NCI-H524 treated with DMSO at 0.1 percent for 48 hours (cell line): ENCODE results near the gene GDI1.
"Not testable (repeated sequence)": the region's sequence is repeated elsewhere in the genome, so short reads cannot be mapped to it uniquely, and the experiment has no call there.

Source experiments
- DNase-seq: peaks from one replicate; lab custom pipeline; 2025; lab: John Stamatoyannopoulos, UW

Gene GDI1

GRCh38 chrX:154436983-154437752 lies at the start of gene GDI1:
TSS of gene GDI1 (plus strand) at chrX:154437154. CDS start at chrX:154437255, 101 bp downstream.
- no peak for DNase-seq

GRCh38 chrX:154388094-154388493 lies 48.9 kb upstream of the GDI1 start:
- DNase-seq = not testable (repeated sequence)

DNA sequence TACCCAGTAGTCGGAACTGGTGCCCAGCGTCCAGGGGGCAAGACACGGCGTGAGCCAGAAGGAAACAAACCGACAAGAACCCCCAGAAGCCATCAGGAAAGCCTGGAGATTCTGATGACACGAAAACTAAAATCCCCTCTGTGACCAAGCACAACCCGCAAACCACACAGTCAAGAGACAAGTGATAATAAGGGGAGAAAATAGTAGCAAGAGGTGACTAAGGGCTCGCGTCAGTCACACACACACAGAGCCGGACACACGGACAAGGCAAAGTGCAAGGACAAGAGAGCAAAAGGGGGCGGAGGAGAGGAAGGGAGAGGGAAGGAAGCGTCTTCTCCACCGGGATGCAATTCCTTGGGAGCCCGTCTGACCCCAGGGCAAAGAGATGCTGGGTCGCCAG lies 48.3 kb upstream of the GDI1 start:
- DNase-seq = not testable (repeated sequence)

- DNase-seq = not testable (repeated sequence)
Observed at GRCh38 chrX:154389812-154390747, 46.9 kb upstream of the GDI1 start.

DNA sequence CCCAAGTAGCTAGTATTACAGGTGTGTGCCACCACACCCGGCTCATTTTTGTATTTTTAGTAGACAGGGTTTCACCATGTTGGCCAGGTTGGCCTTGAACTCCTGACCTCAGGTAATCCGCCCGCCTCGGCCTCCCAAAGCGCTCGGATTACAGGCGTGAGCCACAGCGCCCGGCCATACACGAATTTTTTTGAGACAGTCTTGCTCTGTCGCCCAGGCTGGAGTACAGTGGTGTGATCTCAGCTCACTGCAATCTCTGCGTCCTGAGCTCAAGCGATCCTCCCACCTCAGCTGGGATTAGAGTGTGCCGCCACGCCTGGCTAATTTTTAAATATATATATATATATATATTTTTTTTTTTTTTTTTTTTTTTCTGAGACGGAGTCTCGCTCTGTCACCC lies 40.6 kb upstream of the GDI1 start:
- DNase-seq = not testable (repeated sequence)

- peak; percentile 20 for DNase-seq
Observed at GRCh38 chrX:154396973-154397887, 39.7 kb upstream of the GDI1 start.

GRCh38 chrX:154397888-154398667 lies 38.9 kb upstream of the GDI1 start, which contains the start of gene RPL10:
TSS of gene RPL10 (plus strand) at chrX:154398377. CDS start at chrX:154398520, 143 bp downstream.
- peak; percentile 91 for DNase-seq

GRCh38 chrX:154398668-154399526 lies 38.1 kb upstream of the GDI1 start:
- peak; percentile 42 for DNase-seq

DNA sequence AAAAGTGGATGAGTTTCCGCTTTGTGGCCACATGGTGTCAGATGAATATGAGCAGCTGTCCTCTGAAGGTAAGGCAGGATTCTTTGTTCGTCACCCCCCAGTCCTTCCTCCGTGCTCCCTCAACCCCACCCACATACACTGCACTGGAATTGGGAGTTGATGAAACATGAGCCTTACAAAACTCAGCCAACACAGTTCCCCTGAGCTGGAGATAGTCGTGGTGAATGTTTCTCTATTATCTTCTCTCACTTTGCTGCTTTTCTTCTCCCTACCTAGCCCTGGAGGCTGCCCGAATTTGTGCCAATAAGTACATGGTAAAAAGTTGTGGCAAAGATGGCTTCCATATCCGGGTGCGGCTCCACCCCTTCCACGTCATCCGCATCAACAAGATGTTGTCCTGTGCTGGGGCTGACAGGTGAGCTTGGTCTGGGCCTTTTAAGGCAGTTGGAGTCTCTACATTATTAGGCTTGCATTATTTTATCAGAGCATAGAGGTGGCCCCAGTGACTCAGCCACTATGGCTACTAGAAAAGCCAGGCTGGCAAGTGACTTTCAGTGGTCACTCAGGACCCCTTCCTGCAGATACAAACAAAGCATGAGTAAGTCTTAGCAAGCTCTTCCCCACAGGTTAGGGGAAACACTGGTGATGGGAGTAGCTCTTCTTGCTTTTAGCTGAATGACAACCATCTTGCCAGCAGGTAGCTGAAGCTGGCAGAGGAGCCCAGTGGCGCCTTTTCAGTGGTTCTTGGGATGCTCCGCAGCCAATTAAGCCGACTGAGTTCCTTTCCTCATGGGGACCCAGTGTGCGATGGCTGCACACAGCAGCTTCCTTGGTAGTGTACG lies 37.2 kb upstream of the GDI1 start:
- no peak for DNase-seq

DNA sequence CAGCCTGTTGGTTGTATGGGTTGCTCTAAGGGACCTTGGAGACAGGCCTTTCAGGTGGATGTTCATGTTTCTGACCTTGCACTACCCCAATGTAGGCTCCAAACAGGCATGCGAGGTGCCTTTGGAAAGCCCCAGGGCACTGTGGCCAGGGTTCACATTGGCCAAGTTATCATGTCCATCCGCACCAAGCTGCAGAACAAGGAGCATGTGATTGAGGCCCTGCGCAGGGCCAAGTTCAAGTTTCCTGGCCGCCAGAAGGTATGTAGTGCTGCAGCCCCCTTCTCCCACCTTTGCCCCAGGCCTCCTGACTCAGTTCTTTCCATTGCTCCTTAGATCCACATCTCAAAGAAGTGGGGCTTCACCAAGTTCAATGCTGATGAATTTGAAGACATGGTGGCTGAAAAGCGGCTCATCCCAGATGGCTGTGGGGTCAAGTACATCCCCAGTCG lies 36.6 kb upstream of the GDI1 start:
- DNase-seq = not testable (repeated sequence)

- DNase-seq = no peak
Observed at GRCh38 chrX:154401045-154401799, 35.7 kb upstream of the GDI1 start.

GRCh38 chrX:154401918-154402621 lies 34.9 kb upstream of the GDI1 start:
- DNase-seq = no peak

GRCh38 chrX:154402622-154403127 lies 34.3 kb upstream of the GDI1 start:
- no peak for DNase-seq

GRCh38 chrX:154403192-154403591 lies 33.8 kb upstream of the GDI1 start:
- DNase-seq = no peak

- DNase-seq = no peak
Observed at GRCh38 chrX:154403858-154404257, 33.1 kb upstream of the GDI1 start.

DNA sequence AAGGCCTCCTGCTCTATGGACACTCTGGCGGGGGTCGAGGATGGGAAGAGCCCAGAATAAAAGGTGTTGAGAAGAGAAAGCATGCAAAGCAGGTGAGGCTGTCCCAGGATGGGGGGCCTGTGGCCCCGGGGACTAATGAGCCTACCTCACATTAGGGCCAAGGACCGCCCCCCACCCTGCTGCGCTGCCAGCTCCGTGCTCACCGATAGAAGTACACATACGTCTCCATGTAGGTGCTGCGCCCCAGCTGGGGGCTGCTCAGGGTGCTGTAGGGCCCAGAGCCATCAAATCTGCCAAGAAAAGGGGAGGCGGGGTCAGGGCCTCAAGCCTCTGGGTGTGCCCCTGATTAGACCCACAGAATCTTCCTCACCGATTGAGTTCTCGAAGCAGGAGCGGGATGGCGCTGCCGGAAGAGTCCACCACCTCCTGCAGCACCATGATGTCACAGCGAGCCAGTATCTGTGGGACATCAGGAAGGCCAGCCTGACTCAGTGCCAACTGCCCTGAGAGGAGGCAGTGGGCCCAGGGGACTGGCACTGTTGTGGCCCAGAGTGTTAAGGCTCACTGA lies 32.2 kb upstream of the GDI1 start:
- no peak for DNase-seq

DNA sequence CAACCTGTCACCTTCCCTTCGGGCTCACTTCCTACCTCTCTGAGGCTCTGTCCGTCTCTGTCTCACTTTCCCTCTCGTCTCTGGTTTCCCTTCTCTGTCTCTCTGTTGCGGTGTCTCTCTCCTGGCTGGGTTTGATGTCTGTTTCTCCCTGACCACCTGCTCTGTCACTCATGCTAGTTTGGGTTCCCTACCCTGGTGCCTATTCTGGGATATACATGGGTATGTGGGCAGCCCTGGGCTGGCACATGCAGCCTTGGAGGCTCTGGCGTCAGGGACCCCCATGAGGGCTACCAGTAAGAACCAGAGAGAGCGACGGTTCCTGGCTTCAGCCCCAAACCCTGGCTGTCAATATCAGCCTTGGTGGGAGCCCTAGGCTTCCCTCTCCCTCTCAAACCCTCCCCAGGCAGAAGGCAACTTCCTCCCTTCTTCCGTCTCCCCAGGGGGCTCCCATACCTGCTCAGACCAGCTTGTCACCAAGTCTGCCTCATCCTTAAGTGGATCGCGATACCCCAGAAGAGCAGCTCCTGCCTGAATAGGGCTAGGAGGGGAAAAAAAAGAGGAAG lies 28.2 kb upstream of the GDI1 start:
- no peak for DNase-seq
